H1 (cell line): Measurements from ENCODE around the gene HMCN1. TPM values are rescaled to one million over a fixed set of nuclear protein-coding genes. Genes with fewer than 3 reads are reported as not detected.

Source experiments
- CBX8 ChIP-seq: fragments of 300-800, 300-1000 bp; sonication (generic); IDR thresholded peaks from 2 replicates; pipeline ENCODE4 v1.7.1; 2016; ENCODE audit warnings: low read depth, low read length, borderline replicate concordance
- CHD1 ChIP-seq: IDR thresholded peaks from 2 replicates; pipeline ENCODE4 v1.6.1; 2012; ENCODE audit warnings: low read depth, low read length, improper control_type of control experiment
- FOSL1 ChIP-seq: IDR thresholded peaks from 2 replicates; pipeline ENCODE4 v1.6.1; 2011; ENCODE audit warnings: mild to moderate bottlenecking, low read depth, low read length, moderate library complexity; ENCODE audit not compliant: insufficient read depth
- KDM4A ChIP-seq: IDR thresholded peaks from one replicate; pipeline ENCODE4 v1.7.1; 2012; ENCODE audit warnings: low read depth, mild to moderate bottlenecking, moderate library complexity, low read length, inconsistent platforms; ENCODE audit not compliant: severe bottlenecking
- polyA plus RNA-seq, 7 experiments: library from polyadenylated mRNA; depleted of rRNA in 3 of 7; stranded (reverse) in 5 of 7; unstranded in 2 of 7; fragments of >200 nt in 5 of 7; fragments of 200-250 nt in 2 of 7; gene quantifications; 1 replicate in 5 of 7; 2 replicates in 1 of 7; 4 replicates in 1 of 7; pipeline versions ENCODE4 v1.2.1 to v1.2.3, GENCODE V29; 2011 to 2013; ENCODE audit warnings: missing spikeins in 2 of 7, mixed read lengths in 2 of 7
- total RNA-seq: library from RNA; stranded (reverse); fragmentation: NEBNext Ultra II Directional; extraction: Animal tissue kit (Norgen Biotek cat#: 25700); gene quantifications from 2 replicates; pipeline ENCODE4 v1.2.1, GENCODE V29; 2021

Gene HMCN1
- total and polyA plus RNA-seq, 2 of the 8 experiments (the other 6 are each of a cell fraction or from before 2014, with no cell fraction given): 13.8 to 14.6 TPM

GRCh38 chr1:185775501-185775900 lies 41.3 kb downstream of the HMCN1 start (continued):
- TF ChIP-seq CBX8 (no peak), FOSL1 (no peak), CHD1 (no peak), KDM4A (no peak)
